K562 (cell line): Measurements from ENCODE around the gene NTRK3. TPM values are rescaled to one million over a fixed set of nuclear protein-coding genes. Genes with fewer than 3 reads are reported as not detected.

Source experiments
- ATAC-seq: fragments of 200-7000 bp; cut with Tn5 transposase; 3 replicates; pipeline ENCODE4 v1.9.1; 2020; ENCODE audit warnings: moderate library complexity
- BruUV-seq: library from RNA; stranded (reverse); fragments of 400-500 nt; replicated peaks from 2 replicates; lab custom pipeline; 2021; lab: Mats Ljungman, UMichigan
- CTCF ChIA-PET: fragments of 300-600 bp; formaldehyde crosslinking; extraction: SDS; loops from one replicate; lab custom pipeline; 2021; ENCODE audit warnings: low intra/inter-chr PET ratio; lab: Yijun Ruan, JAX
- POLR2A ChIA-PET: fragments of 300-600, 350-650 bp; sonication (Branson Sonifier 250); formaldehyde crosslinking; extraction: SDS; loops from one replicate; lab custom pipeline; 2021; ENCODE audit warnings: antibody characterized with exemption, inconsistent platforms; lab: Yijun Ruan, JAX
- DNase-seq, 4 experiments: peaks; one replicate each; pipeline versions ENCODE4 v3.0.0 to v3.0.0-alpha.2; 2011 to 2018; ENCODE audit warnings: low spot score in 3 of 4, mixed read lengths in 3 of 4; ENCODE audit errors: extremely low read depth in 1 of 4
- FAIRE-seq: peaks from 2 replicates; lab custom pipeline; 2011; peaks lifted over from hg19 to GRCh38; lab: Jason Lieb, UNC
- H2AFZ ChIP-seq: 2 replicates; pipeline ENCODE4 v1.6.0; 2011; ENCODE audit warnings: low read depth, low read length, control low read depth, inconsistent platforms
- H3K27ac ChIP-seq: fragments of 200-600 bp; 3 replicates; pipeline ENCODE4 v1.8.0; 2011; ENCODE audit warnings: low read depth, mild to moderate bottlenecking, control low read depth, inconsistent platforms, low read length, moderate library complexity, mixed read lengths; ENCODE audit errors: extremely low read depth
- H3K27me3 ChIP-seq, 2 experiments: fragments of 300-600 bp in 1 of 2; 2 replicates in 1 of 2; 3 replicates in 1 of 2; pipeline versions ENCODE4 v1.6.0 to v1.8.0; 2011; ENCODE audit warnings: inconsistent platforms in 2 of 2, low read length in 2 of 2, mild to moderate bottlenecking in 1 of 2, mixed read lengths in 1 of 2, moderate library complexity in 1 of 2; ENCODE audit not compliant: control insufficient read depth in 2 of 2, insufficient read depth in 2 of 2
- H3K36me3 ChIP-seq: fragments of 300-600 bp; 3 replicates; pipeline ENCODE4 v1.8.0; 2011; ENCODE audit warnings: mild to moderate bottlenecking, low read length, inconsistent platforms; ENCODE audit not compliant: control insufficient read depth, insufficient read depth
- H3K4me1 ChIP-seq, 2 experiments: fragments of 200-600 bp in 1 of 2; replicated peaks in 1 of 2; 2 replicates in 1 of 2; 3 replicates in 1 of 2; pipeline versions ENCODE4 v1.5.1 to v1.8.0; 2011; ENCODE audit warnings: inconsistent platforms in 2 of 2, low read length in 2 of 2, mild to moderate bottlenecking in 1 of 2, mixed read lengths in 1 of 2, moderate library complexity in 1 of 2; ENCODE audit not compliant: control insufficient read depth in 2 of 2, insufficient read depth in 2 of 2
- H3K4me2 ChIP-seq: 2 replicates; pipeline ENCODE4 v1.6.1; 2011; ENCODE audit warnings: low read length, control low read depth, inconsistent platforms, mixed read lengths; ENCODE audit not compliant: insufficient read depth
- H3K4me3 ChIP-seq: fragments of 200-600 bp; sonication (generic), shearing (Covaris generic); 2 replicates; pipeline ENCODE4 v1.5.1; 2016; ENCODE audit warnings: control low read depth, inconsistent platforms
- H3K79me2 ChIP-seq: fragments of 200-600 bp; 3 replicates; pipeline ENCODE4 v1.8.0; 2011; ENCODE audit warnings: low read length, inconsistent platforms; ENCODE audit not compliant: control insufficient read depth, insufficient read depth
- H3K9ac ChIP-seq, 2 experiments: 2 replicates each; pipeline versions ENCODE4 v1.6.0 to v1.6.1; 2011; ENCODE audit warnings: low read depth in 2 of 2, low read length in 2 of 2, control low read depth in 1 of 2, inconsistent platforms in 1 of 2, mild to moderate bottlenecking in 1 of 2, mixed read lengths in 1 of 2; ENCODE audit not compliant: insufficient read depth in 1 of 2
- H3K9me1 ChIP-seq: one replicate; pipeline ENCODE4 v1.6.0; 2011; ENCODE audit warnings: inconsistent platforms, mild to moderate bottlenecking, low read length, moderate library complexity; ENCODE audit not compliant: control insufficient read depth, insufficient read depth
- H3K9me3 ChIP-seq: replicated peaks from 2 replicates; pipeline ENCODE4 v1.5.1; 2011; ENCODE audit warnings: low read depth, low read length, inconsistent platforms; ENCODE audit not compliant: control insufficient read depth, insufficient read depth
- H4K20me1 ChIP-seq: replicated peaks from 2 replicates; pipeline ENCODE4 v1.6.1; 2011; ENCODE audit warnings: low read length, inconsistent platforms, mixed read lengths; ENCODE audit not compliant: control insufficient read depth, insufficient read depth
- MCM2 ChIP-seq: fragments of 450-650 bp; IDR thresholded peaks from 2 replicates; pipeline ENCODE4 v1.6.1; 2017; ENCODE audit warnings: low read depth, mild to moderate bottlenecking
- ZNF143 ChIP-seq: sonication (generic); formaldehyde crosslinking; IDR thresholded peaks from 2 replicates; pipeline ENCODE4 v1.9.0; 2022; ENCODE audit warnings: mild to moderate bottlenecking, missing genetic modification reagents
- ZSCAN32 ChIP-seq: fragments of 450-650 bp; formaldehyde crosslinking; IDR thresholded peaks from 2 replicates; pipeline ENCODE4 v1.4.0; 2020; ENCODE audit warnings: mild to moderate bottlenecking, moderate library complexity
- WGBS: fragments of 100-300 bp; shearing (Covaris generic); methylation state at CpG from one replicate; pipeline ENCODE4 v1.1.6; 2016; ENCODE audit warnings: low coverage, mixed read lengths; ENCODE audit not compliant: insufficient coverage; ENCODE audit errors: missing lambda C conversion rate; 5-methylcytosine and 5-hydroxymethylcytosine counted together
- in situ Hi-C: fragments of 300-500 bp; cut with MboI; formaldehyde crosslinking; loops from 4 replicates; pipeline ENCODE4 v1.15.0; 2018; ENCODE audit warnings: inconsistent platforms, mixed read lengths
- intact Hi-C: fragments of 100-400 bp; cut with micrococcal nuclease; formaldehyde crosslinking; loops from 2 replicates; pipeline ENCODE4 v1.14.2; 2022
- polyA plus RNA-seq, 8 experiments: library from polyadenylated mRNA; depleted of rRNA in 4 of 8; stranded (reverse) in 5 of 8; unstranded in 3 of 8; fragments of >200 nt; fragmentation: Nextera tagmentation in 2 of 8; fragmentation: Illumina TruSeq in 1 of 8; extraction: Ambion mirVana in 2 of 8; extraction: Trizol in 1 of 8; gene quantifications; 2 replicates each; pipeline versions ENCODE4 v1.2.1 to v1.2.3, GENCODE V29; 2011 to 2014; ENCODE audit warnings: inconsistent platforms in 1 of 8, missing spikeins in 1 of 8
- total RNA-seq, 7 experiments: library from RNA; depleted of rRNA in 6 of 7; stranded (reverse); fragments of >200 nt in 6 of 7; fragmentation: Illumina TruSeq in 2 of 7; extraction: Trizol in 2 of 7; gene quantifications; 2 replicates each; pipeline versions ENCODE4 v1.2.1 to v1.2.3, GENCODE V29; 2011 to 2021; ENCODE audit warnings: low replicate concordance in 1 of 7
- TF ChIP-seq, protein P1 (sequence below): IDR thresholded peaks from 3 replicates; pipeline ENCODE4 v1.6.1; 2011; ENCODE audit warnings: borderline replicate concordance, mild to moderate bottlenecking; ENCODE audit not compliant: insufficient read length, insufficient read depth

NTRK3 gene
- total and polyA plus RNA-seq, 9 of the 15 experiments (the other 6 are each of a cell fraction or from before 2014, with no cell fraction given), result 0.11 to 0.13 TPM; not detected in 7

DNA sequence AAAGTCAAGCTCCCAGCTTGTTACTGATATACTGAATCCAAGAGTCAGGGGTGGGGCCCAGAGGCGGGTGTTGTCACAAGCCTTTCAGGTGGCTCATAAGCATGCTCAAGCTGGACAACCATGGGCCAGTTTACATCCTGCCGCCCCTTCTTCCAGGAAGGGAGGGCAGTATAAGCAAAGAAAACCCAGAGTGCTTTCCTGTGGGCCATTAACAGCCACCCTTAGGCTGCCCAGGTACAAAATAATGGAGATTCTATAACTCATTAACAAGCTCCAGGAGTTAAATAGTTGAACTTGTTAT is 183.2 kb downstream of the NTRK3 start:
- in situ Hi-C loops, result no loop called here
- no peak overlapping the region for H3K9ac ChIP-seq
- H3K4me1 ChIP-seq, result no peaks in the 10 kb centered on the region
- TF ChIP-seq ZNF143 (CRISPR knock-in tag) (no peak), MCM2 (no peak), ZSCAN32 (CRISPR knock-in tag) (no peak)
- TF ChIP-seq, protein P1, sequence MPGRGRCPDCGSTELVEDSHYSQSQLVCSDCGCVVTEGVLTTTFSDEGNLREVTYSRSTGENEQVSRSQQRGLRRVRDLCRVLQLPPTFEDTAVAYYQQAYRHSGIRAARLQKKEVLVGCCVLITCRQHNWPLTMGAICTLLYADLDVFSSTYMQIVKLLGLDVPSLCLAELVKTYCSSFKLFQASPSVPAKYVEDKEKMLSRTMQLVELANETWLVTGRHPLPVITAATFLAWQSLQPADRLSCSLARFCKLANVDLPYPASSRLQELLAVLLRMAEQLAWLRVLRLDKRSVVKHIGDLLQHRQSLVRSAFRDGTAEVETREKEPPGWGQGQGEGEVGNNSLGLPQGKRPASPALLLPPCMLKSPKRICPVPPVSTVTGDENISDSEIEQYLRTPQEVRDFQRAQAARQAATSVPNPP, result no peak
- TF ChIP-seq, all 486 proteins: peak for 0
- Histone ChIP-seq H3K36me3 (no peaks in the 10 kb centered on the region), H3K27ac (no peak overlapping the region), H4K20me1 (no peaks in the 10 kb centered on the region; the same call in 1 of the 2 replicates), H3K4me2 (no peak overlapping the region), H3K79me2 (no peaks in the 10 kb centered on the region), H3K9me1 (no peaks in the 10 kb centered on the region), H3K27me3 (0 out of 5 replicates have a peak, but pooled peaks cover 0 to 7% of the 10 kb centered on the region in 2 experiments), H2AFZ (no peak overlapping the region), H3K4me3 (no peak overlapping the region), H3K9me3 (no peaks in the 10 kb centered on the region)
- FAIRE-seq (no peak), ATAC-seq (no peak), DNase-seq (no peak)
- intact Hi-C loops, result no loop called here
- ChIA-PET POLR2A (interaction anchor here (0.6 to 1.3 kb wide), 3 partner anchors 9 to 1242 kb away, joined by 3 to 4 read pairs (median 3); no protein-coding TSS in a partner anchor), CTCF (no interaction called here)
- 13% methylated on average over 1 of the region's 2 CpGs for WGBS
- BruUV-seq, result no TSS peak
